GM21723 (cell line): Measurements from ENCODE around the gene CYSTM1.
A peak's percentile ranks its signal among the peaks of the same experiment; 100 is the strongest.

ENCODE experiments used
- ATAC-seq: cut with Tn5 transposase; IDR thresholded peaks from one replicate; pipeline ENCODE4 v1.9.1; 2021; ENCODE audit warnings: mild to moderate bottlenecking, moderate library complexity; ENCODE audit not compliant: unreplicated experiment

The CYSTM1 gene

DNA sequence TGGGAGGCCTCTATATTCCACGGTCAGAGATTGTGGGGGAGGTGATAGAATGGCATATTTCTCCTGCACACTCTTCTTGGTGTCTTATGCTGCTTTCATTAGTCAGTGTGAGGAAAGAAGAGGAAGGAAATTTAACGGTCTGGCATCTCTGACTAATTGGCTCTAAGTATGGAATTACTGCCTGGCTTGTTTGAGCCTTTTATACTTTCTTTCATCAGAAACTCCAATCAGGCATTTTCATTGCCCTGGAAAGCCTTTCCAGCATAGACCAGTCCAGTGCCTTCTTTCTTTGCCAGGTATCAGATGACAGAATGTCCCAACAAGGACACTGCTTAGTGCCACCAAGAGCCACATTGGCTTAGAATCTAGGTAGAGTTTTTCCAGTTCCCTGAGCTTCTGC lies 30.2 kb downstream of the CYSTM1 start:
- no peak for ATAC-seq

DNA sequence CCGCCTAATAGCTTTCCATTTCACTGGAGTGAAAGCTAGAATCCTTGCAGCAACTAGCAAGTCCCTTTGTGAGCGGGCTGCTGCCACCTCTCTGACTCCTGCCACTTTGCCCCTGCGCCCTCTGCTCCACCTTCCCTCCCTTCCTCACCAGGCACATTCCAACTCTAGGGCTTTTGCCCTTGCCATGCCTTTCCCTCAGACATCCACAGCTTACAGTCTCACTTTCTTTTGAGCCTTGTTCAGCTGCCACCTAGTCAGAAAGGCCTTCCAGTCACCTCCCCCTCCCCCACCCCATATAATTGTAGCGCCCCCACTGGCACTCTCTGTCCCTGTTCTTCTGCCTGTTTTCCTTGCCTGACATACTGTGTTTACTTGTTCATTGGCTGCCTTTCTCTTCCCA lies 31.0 kb downstream of the CYSTM1 start:
- no peak for ATAC-seq

DNA sequence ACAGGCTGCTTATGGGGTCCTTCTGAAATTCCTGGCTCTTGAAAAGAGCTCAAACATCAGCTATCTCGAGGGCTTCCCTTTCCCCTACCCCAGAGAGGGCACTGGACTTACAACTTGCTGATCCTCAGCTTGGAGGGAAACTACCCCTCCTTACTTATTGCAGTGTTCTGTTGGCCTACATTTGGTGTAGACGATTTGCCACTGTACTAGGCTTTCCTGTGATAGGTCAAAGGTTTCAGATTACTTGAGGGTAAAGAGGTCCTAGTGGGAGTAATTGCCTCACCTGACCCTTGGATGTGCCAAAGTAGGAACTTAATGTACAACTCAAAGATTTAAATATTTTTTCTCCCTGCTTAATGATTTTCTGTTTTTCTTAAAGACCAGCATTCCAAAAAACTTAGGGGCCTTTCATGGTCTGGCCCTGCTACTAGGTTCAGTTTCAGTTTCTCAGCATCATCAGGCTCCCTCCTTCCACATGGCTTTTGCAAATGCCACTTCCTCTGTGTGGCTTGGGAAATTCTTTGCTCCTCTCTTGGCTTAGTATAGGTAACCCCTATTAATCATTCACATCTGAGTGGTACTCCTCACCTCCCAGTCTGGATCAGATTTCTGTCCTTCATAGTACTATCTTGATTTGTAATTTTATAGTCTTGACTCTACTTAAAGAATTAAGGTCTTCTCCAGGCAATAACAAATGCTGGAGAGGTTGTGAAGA lies 32.4 kb downstream of the CYSTM1 start:
- no peak for ATAC-seq

DNA sequence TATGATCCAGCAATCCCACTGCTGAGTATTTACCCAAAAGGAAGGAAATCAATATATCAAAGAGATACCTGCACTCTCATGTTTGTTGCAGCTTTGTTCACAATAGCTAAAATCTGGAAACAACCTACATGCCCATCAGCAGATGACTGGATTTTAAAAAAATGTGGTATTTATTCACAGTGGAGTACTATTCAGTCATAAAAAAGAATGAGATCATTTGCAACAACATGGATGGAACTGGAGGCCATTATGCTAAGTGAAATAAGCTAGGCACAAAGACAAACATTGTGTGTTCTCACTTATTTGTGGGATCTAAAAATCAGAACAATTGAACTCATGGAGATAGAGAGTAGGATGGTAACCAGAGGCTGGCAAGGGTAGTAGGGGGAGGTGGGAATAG lies 33.1 kb downstream of the CYSTM1 start:
- ATAC-seq = no peak

DNA sequence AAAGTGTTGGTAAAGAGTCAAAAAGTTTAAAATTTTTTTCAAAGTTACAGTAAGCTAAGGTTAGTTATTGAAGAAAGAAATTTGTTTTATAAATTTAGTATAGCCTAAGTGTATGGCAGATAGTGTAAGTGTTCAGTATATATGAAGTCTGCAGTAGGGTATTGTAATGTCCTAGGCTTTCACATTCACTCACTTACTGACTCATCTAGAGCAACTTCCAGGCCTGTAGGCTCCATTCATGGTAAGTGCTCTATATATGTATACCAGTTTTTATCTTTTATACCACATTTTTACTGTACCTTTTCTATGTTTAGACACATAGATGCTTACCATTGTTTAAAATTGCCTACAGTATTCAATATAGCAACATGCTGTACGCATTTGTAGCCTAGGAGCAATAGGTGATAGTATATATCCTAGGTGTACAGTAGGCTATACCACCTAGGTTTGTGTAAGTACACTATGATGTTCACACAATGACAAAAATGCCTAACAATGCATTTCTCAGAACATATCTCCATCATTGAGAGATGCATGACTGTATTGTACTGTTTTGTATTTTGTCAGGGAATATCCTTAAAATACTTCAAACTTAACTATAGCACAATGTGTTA lies 38.5 kb downstream of the CYSTM1 start:
- ATAC-seq = no peak

DNA sequence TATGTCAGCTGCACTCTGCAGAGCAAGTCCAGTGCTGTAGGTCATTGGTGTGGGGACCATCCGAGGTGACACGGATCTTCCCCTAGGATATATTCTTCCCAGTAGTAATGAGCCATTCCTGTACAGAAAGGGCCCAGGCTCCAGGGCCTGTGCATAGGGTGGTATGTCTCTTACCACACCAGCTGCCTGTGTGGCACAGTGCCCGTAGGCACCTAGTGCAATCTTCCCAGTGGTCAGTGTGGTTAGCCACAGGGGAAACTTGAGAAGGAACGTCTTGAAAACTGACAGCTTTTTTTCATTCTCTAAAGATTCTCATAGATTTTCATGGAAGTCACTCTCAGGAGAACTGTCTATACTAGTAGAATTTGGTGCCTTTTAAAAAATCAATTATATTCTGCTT lies 39.8 kb downstream of the CYSTM1 start:
- no peak for ATAC-seq

DNA sequence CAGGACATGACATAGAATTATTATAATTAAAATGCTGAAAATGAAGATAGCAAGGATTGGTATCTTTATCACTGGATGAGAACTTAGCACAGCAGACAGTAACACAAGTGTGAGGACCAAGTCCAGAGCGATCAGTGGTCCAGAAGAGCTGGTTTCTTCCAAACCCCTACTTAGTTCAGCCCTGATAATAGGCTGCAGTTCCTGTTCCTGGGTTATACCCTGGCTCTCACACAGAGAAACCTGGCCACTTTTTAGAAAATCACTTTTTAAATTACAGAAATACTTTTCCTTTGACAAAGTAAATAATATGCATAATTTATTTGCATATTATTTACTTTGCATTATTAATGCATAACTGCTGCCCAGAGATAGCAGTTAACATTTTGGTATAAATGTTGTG lies 40.3 kb downstream of the CYSTM1 start:
- no peak for ATAC-seq

DNA sequence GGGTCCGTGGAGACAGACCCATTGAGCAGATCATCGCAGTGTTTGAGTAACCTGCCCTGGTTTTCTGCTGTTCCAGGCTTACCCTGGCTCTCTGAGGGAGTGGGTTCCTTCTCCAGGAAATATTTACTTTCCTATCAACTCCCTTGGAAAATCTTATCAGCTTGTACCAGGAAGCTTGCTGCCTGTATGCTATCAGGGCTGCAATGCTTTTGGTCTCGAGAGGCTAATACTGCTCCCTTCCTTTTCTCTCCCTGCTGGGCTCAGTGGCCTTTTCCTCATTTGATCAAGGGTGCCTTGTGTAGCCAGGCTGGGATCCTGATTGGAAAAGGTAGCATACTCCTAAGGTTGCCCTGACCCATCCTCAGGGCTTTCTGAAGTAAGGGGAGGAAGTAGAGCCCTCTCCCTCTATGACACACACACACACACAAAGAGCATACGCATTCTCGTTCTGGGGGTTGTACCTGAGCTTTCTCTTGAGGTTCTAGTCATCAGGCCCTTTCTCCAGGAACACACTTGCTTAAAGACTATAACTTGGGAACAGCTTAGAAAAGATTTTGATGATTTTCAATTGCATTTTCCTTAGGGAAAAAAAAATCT lies 41.6 kb downstream of the CYSTM1 start:
- ATAC-seq = no peak

DNA sequence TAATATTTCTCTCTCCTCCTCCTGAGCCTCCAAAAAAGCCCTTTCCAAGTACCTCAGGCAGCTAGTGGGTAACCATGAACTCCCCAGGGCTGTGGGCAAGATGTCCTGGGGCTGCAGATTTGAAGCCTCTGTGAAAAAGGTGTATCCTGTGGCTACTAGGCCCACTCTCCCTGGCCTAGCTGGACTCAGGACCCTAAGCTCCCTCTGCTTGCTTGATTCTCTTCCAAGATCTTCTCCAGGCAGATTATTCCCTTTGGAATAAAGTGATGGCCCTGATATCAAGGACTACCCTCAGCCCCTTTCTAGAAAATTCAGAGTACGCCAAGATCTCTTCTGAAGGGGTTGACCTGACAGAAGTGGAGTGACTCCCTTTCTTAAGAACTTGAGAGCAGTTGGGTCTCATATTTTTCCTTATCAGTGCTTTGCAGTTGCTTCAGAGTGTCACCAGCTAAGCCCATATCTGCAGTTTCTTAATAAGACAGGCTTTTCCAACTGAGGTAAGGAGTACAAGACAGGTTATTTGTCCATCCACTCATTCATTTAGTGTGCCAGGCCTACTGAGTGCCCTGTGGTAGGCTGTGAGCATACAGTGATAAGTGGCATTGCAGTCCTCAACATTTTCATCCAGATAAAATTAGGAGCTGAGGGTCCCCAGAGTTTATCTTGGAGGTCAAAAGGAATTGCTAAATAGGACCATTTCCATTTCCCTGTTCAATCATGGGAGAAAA lies 42.5 kb downstream of the CYSTM1 start:
- ATAC-seq = no peak

DNA sequence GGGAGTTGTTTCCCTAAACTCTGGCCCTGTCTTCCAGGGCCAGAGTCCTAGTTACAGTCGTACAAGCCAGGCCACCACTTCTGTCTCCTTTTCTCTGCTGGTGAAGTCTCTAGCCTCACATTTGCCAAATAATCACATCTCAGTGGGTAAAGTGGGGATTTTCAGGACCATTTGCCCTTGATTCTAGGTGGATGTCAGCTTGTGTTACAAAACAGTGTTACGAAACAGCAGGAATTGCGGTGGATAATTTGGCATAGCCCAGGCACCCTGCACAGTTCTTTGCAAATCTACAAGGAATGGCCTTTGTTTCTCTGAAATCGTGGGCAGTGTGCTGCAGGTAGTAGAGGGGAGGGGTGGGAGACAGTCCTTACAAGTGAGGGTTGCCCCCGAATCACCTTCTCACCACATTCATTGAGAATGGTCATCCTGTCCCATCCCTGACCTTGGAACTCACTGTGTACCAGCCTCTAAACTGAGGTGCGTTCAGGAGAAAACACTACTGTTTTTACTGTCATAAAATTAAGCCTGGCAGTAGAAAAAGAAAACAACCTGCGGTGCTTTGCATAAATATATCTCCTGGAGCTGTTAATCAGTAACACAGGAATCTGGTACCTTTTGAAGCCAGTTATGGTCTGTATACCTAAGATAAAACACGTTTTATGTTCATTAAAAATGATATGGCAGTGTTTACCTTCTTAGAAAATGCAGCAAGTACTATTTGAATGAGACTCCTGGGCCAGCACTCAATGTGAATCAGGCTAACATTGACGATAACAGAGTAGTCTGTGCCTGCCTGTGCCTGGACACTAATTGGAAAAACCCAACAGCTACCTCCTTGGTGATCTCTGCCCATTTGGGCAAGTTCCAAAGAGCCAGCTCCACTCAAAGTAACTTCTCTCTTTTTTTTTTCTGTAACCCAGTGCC lies 44.3 kb downstream of the CYSTM1 start:
- no peak for ATAC-seq

DNA sequence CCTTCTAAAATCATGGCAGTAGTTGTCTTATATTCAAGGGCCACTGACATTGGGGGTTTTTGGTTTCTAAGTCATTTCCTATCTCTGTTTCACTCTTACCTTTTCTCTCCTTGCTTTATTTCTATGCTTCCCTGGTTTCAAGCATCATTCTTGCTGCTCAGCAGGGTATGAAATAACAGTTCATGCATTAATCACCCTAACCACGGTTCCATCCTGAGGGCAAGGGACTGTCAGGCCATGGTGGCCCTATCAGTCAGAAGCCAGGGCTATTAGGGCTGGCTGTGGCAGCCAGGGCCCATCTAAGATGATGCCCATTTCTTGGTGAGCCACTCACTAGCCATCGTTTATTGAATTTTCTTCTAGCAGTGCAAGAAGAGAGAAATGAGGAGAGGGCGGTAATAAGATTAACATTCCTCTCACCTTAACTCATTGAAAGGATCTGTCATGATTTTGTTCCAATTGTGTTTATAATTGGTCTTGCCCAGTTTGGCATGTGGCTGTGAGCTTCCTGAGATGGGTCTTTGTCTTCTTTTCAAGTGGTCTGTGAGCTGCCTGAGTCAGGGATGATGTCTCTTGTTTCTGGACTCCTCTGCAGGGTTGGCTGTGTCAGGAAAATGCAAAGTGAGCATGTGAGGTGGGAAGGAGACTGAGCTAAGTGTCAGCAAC lies 45.2 kb downstream of the CYSTM1 start:
- peak; percentile 44 for ATAC-seq

DNA sequence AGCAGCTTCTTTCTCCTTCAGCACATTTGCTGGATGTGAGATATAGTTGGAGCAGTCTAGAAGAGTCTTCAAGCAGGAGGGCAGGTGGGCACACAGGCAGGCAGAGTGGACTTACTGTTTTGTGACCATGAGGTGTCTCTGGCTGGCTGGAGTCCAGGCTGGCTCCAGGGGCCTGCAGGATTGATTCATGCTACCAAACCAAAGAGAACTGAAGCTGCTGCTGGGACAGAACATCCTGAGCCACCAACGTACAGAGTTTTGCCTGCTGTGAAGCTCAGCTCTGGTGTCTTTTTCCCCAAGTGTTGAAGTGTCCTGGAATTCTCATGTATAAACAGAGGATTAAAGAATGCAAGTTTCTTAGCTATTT lies 45.7 kb downstream of the CYSTM1 start:
- no peak for ATAC-seq

DNA sequence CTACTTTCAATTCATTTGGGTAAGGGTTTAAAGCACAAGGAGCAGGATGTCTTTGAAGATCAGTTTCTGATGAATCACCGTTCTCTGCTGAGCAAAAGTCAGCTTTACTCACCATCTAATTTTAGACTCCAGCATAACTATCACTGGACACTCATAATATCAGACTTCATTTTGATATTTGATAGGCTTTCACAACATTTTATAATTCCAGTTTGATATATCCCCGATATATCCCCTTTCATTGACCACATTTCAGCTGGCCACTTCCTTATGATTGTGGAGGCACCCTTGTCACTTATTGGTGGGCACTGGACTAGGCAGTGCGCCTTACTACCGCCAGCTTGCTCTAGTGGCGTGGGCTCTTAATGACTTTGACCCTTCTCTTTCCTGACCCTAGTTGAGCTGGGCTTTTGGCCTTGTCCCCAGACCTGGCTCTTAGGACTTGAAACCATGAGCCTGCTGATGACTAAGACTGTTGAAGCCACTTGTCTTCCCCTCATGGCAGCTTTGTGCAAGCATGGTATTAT lies 46.8 kb downstream of the CYSTM1 start:
- ATAC-seq = no peak

DNA sequence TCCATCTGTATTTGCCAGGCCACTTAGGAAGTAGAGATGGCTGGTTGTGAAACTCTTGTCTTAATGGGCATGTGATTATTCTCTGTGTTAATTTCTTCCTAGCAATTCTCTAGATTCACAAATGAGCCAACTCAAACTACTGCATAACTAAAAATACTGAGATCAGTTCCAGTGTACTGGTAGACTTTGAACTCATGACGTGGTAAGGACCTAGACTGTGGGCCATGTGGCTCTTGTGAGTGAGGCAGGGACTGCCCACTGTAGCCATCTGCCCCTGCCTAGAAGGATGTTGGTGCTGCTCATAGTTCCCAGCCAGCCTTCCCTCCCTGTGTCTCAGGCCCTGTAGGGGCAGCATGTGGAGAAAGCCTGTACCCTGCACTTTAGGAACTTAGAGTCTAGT lies 47.4 kb downstream of the CYSTM1 start:
- ATAC-seq = no peak

DNA sequence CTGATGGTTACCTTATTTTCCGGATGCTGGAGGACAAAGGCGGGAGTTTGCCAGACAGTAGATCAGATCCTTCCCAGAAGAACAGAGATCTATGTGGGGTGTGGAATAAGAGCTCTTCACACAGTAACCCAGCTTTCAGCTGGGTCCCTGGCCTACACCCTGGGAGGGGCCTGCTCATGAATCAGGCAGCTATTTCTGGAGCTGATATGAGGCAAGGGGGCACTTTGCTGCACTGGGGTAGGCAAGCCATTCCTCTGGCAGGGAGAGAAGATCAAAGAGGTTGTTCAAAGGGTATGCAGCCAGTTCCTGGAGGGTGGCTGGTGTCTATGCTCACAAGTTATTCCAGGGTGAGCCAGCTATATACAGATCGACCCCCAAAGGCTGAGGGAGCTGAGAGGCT lies 48.6 kb downstream of the CYSTM1 start:
- no peak for ATAC-seq

DNA sequence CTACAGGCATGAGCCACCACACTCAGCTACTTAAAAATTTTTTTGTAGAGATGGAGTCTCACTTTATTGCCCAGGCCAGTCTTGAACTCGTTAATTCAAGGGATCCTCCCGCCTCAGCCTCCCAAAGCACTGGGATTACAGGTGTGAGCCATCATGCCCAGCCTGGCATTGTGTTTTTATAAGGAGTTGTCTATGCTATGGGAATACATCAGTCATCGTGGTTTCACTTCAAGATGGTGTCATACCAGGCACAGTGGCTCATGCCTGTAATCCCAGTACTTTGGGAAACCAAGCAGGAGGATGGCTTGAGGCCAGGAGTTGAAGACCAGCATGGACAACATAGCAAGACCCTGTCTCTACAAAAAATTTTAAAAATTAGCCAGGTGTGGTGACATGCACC lies 49.7 kb downstream of the CYSTM1 start:
- no peak for ATAC-seq

DNA sequence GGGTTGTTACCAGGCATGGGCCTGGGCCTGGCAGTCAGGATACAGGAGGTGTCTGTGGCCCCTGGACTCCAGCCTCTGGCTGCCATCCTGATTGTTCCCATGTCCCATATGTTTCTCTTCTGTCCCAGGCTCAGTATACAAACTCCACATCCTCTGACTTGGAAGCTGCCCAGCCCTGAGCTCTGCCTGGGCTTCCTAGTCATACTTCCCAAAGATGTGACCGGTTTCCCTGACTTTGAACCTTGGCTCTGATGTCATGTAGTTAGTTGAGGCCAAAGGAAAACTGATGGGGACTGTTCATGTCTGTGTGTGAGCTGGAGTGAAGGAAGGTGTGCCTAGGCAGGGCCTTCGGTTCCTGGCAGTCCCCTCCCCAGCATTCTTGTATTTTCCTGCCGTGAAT lies 50.4 kb downstream of the CYSTM1 start:
- no peak for ATAC-seq

DNA sequence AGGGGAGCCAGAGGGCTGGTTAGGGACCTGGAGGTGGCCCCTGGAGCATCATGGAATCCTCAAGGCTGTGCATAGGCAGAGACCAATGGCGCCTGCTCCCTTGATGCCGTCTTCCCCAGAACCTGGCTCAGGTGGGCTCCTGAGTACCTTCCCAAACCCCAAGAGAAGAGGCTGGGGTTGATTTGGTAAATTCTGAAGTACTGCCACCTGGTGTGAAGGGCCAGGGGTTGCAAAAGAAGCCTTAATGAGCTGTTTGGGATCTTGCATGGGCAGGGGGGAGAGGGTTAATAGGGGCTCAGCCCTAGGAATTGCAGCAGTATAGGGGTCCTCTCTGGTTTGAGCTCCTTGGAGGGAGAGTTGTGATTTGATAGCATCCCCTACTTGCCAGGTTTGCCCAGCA lies 52.1 kb downstream of the CYSTM1 start:
- no peak for ATAC-seq

DNA sequence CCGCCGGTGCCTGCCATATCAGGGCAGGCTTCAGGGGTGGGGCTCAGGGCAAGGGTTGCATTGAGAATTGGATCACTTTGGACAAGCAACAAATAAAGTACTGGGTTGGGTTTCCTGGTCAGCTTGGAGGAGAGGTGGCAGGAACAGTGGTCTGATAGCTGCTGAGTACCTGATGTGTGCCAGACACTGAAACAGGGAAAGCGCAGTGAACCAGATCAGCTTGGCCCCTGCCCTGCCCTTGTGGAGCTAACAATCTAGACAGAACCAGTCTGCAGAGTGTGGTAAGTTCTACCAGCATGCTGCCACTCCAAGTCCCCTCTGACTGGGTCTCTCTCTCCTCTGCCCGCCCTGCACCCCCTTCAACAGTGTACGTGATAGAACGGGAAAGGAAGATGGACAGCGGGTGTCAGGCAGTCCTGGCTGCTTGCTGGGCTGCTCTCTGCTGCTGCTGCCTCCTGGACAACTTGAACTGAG lies 53.4 kb downstream of the CYSTM1 start:
- no peak for ATAC-seq

DNA sequence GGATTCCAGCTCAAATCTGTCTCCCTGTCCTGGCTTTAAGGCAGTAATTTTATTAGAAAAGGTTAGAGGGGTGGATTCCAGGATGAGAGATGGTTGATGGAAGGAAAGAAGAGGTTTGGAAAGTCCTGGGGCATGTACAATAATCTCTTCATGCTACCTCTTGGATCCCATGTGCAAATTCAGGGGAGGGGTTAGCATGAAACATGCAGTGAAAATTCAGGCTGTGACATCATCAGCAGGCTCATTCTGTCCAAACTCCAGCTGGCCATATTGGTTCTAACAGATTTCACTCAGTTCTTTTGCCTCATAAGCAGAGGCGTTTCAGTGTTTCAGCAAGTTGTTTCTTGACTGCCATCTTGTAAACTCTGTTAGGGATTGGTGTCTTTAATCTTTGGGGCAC lies 55.4 kb downstream of the CYSTM1 start:
- ATAC-seq = no peak
